ENCODE measurements around the gene WDR37. TPM values are rescaled to one million over a fixed set of nuclear protein-coding genes. Genes with fewer than 3 reads are reported as not detected.

The WDR37 gene
- total and polyA plus RNA-seq, 9 of the 15 experiments (the other 6 are each of a cell fraction or from before 2014, with no cell fraction given), result 2.3 to 11.6 (median 6.7) TPM

DNA sequence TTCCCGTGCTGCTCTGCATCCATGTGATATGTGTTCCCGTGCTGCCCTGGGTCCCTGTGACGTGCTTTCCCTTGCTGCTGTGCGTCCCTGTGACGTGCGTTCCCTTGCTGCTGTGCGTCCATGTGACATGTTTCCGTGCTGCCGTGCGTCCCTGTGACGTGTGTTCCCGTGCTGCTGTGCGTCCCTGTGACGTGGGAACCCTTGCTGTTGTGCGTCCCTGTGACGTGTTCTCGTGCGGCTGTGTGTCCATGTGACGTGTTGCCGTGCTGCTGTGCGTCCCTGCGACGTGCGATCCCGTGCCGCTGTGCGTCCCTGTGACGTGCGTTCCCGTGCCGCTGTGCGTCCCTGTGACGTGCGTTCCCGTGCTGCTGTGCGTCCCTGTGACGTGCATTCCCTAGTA is 45.8 kb downstream of the WDR37 start:
- H3K4me2 ChIP-seq (ENCODE audit: insufficient read depth, low read length), result no peak overlapping the region
- POLR2A ChIA-PET, result no interaction called here
- 0 out of 2 replicates have a peak, but pooled peaks cover 3% of the 10 kb centered on the region for H4K20me1 ChIP-seq (replicated peaks; ENCODE audit: control insufficient read depth, insufficient read depth, low read length)
- H3K9me1 ChIP-seq (ENCODE audit: control insufficient read depth, insufficient read depth, low read length), result no peaks in the 10 kb centered on the region
- CTCF ChIA-PET (ENCODE audit: low intra/inter-chr PET ratio), result no interaction called here
- no peak overlapping the region for H2AFZ ChIP-seq (ENCODE audit: low read depth, low read length)
- peaks cover 0 to 7% of the 10 kb centered on the region in 2 experiments; a peak in 1 of 5 replicates for H3K4me1 ChIP-seq (replicated peaks in 1 of 2; ENCODE audit: control insufficient read depth in 2 of 2, insufficient read depth in 2 of 2, low read length in 2 of 2)
- TF ChIP-seq, protein P1, sequence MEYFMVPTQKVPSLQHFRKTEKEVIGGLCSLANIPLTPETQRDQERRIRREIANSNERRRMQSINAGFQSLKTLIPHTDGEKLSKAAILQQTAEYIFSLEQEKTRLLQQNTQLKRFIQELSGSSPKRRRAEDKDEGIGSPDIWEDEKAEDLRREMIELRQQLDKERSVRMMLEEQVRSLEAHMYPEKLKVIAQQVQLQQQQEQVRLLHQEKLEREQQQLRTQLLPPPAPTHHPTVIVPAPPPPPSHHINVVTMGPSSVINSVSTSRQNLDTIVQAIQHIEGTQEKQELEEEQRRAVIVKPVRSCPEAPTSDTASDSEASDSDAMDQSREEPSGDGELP (CRISPR knock-in tag; IDR thresholded peaks at IDR 0.05; ENCODE audit: borderline replicate concordance), result no peak
- TF ChIP-seq, protein P2, sequence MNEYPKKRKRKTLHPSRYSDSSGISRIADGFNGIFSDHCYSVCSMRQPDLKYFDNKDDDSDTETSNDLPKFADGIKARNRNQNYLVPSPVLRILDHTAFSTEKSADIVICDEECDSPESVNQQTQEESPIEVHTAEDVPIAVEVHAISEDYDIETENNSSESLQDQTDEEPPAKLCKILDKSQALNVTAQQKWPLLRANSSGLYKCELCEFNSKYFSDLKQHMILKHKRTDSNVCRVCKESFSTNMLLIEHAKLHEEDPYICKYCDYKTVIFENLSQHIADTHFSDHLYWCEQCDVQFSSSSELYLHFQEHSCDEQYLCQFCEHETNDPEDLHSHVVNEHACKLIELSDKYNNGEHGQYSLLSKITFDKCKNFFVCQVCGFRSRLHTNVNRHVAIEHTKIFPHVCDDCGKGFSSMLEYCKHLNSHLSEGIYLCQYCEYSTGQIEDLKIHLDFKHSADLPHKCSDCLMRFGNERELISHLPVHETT (CRISPR knock-in tag; conservative IDR thresholded peaks at IDR 0.05 in 1 of 2, IDR thresholded peaks at IDR 0.05 in 1 of 2), result no peak
- TF ChIP-seq SRF (CRISPR knock-in tag; IDR thresholded peaks at IDR 0.05) (no peak), ZEB2 (IDR thresholded peaks at IDR 0.05) (no peak), NFYB (IDR thresholded peaks at IDR 0.05; ENCODE audit: extremely low read depth, insufficient read length) (no peak), MCM2 (IDR thresholded peaks at IDR 0.05; ENCODE audit: low read depth) (no peak), KAT8 (IDR thresholded peaks at IDR 0.05; ENCODE audit: low read depth) (no peak), LARP7 (IDR thresholded peaks at IDR 0.05) (no peak)
- TF ChIP-seq, protein P3, sequence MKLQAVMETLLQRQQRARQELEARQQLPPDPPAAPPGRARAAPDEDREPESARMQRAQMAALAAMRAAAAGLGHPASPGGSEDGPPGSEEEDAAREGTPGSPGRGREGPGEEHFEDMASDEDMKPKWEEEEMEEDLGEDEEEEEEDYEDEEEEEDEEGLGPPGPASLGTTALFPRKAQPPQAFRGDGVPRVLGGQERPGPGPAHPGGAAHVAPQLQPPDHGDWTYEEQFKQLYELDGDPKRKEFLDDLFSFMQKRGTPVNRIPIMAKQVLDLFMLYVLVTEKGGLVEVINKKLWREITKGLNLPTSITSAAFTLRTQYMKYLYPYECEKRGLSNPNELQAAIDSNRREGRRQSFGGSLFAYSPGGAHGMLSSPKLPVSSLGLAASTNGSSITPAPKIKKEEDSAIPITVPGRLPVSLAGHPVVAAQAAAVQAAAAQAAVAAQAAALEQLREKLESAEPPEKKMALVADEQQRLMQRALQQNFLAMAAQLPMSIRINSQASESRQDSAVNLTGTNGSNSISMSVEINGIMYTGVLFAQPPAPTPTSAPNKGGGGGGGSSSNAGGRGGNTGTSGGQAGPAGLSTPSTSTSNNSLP (IDR thresholded peaks at IDR 0.05; ENCODE audit: borderline replicate concordance, low read depth, low read length), result no peak
- TF ChIP-seq, protein P4, sequence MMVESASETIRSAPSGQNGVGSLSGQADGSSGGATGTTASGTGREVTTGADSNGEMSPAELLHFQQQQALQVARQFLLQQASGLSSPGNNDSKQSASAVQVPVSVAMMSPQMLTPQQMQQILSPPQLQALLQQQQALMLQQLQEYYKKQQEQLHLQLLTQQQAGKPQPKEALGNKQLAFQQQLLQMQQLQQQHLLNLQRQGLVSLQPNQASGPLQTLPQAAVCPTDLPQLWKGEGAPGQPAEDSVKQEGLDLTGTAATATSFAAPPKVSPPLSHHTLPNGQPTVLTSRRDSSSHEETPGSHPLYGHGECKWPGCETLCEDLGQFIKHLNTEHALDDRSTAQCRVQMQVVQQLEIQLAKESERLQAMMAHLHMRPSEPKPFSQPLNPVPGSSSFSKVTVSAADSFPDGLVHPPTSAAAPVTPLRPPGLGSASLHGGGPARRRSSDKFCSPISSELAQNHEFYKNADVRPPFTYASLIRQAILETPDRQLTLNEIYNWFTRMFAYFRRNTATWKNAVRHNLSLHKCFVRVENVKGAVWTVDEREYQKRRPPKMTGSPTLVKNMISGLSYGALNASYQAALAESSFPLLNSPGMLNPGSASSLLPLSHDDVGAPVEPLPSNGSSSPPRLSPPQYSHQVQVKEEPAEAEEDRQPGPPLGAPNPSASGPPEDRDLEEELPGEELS (CRISPR knock-in tag; IDR thresholded peaks at IDR 0.05; ENCODE audit: borderline replicate concordance), result no peak
- TF ChIP-seq, protein P5, sequence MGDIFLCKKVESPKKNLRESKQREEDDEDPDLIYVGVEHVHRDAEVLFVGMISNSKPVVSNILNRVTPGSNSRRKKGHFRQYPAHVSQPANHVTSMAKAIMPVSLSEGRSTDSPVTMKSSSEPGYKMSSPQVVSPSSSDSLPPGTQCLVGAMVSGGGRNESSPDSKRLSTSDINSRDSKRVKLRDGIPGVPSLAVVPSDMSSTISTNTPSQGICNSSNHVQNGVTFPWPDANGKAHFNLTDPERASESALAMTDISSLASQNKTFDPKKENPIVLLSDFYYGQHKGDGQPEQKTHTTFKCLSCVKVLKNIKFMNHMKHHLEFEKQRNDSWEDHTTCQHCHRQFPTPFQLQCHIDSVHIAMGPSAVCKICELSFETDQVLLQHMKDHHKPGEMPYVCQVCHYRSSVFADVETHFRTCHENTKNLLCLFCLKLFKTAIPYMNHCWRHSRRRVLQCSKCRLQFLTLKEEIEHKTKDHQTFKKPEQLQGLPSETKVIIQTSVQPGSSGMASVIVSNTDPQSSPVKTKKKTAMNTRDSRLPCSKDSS (IDR thresholded peaks at IDR 0.05; ENCODE audit: low read depth, partially characterized antibody), result no peak
- WGBS (ENCODE audit: insufficient coverage, low coverage, missing lambda C conversion rate), result 90% methylated on average over 21 of the region's 37 CpGs
- DNase-seq (ENCODE audit: extremely low read depth in 1 of 4, low spot score in 3 of 4) (no peak), ATAC-seq (no peak), FAIRE-seq (no peak)
- intact Hi-C loops (cut with micrococcal nuclease), result no loop called here
- no peaks in the 10 kb centered on the region for H3K79me2 ChIP-seq (ENCODE audit: control insufficient read depth, insufficient read depth, low read length)
- H3K27me3 ChIP-seq (ENCODE audit: control insufficient read depth in 2 of 2, insufficient read depth in 2 of 2, low read length in 2 of 2), result no peaks in the 10 kb centered on the region
- in situ Hi-C loops (cut with MboI), result no loop called here
- no peak overlapping the region for H3K4me3 ChIP-seq
- peaks cover 57% of the 10 kb centered on the region; the same call in 2 of the 3 replicates for H3K36me3 ChIP-seq (ENCODE audit: control insufficient read depth, insufficient read depth, low read length)
- H3K9ac ChIP-seq (ENCODE audit: insufficient read depth in 1 of 2, low read depth in 2 of 2, low read length in 2 of 2), result 0 out of 4 replicates have a peak overlapping the region, but pooled peaks of 1 of the 2 experiments have one; percentile 48
- no peak overlapping the region for H3K27ac ChIP-seq (ENCODE audit: extremely low read depth, low read depth, low read length)
- BruUV-seq (replicated peaks), result no TSS peak
- H3K9me3 ChIP-seq (replicated peaks; ENCODE audit: control insufficient read depth, insufficient read depth, low read depth, low read length), result no peaks in the 10 kb centered on the region

Data from K562 (cell line).